IMR-90 (cell line): Measurements from ENCODE around the gene SRPRB.

Experiments used
- CEBPB ChIP-seq: IDR thresholded peaks from 2 replicates; pipeline ENCODE4 v1.6.1; 2012; ENCODE audit warnings: low read depth, low read length, improper control_type of control experiment
- CHD1 ChIP-seq: IDR thresholded peaks from 2 replicates; pipeline ENCODE4 v1.6.1; 2012; ENCODE audit warnings: low read depth, low read length, improper control_type of control experiment
- FOS ChIP-seq: fragments of 150-350 bp; IDR thresholded peaks from 2 replicates; pipeline ENCODE4 v1.6.1; 2016; ENCODE audit warnings: low read depth, low read length
- MAFK ChIP-seq: IDR thresholded peaks from 2 replicates; pipeline ENCODE4 v1.6.1; 2012; ENCODE audit warnings: low read depth, low read length, improper control_type of control experiment
- MXI1 ChIP-seq: IDR thresholded peaks from 2 replicates; pipeline ENCODE4 v1.6.1; 2012; ENCODE audit warnings: low read depth, mild to moderate bottlenecking, low read length, moderate library complexity, borderline replicate concordance
- POLR2A ChIP-seq: IDR thresholded peaks from 2 replicates; pipeline ENCODE4 v1.6.1; 2012; ENCODE audit warnings: mild to moderate bottlenecking, low read depth, low read length
- RAD21 ChIP-seq: IDR thresholded peaks from 2 replicates; pipeline ENCODE4 v1.6.1; 2012; ENCODE audit warnings: low read length, improper control_type of control experiment
- RCOR1 ChIP-seq: IDR thresholded peaks from 2 replicates; pipeline ENCODE4 v1.6.1; 2012; ENCODE audit warnings: mild to moderate bottlenecking, low read length, improper control_type of control experiment; ENCODE audit not compliant: insufficient replicate concordance
- RFX5 ChIP-seq: IDR thresholded peaks from 2 replicates; pipeline ENCODE4 v1.8.0; 2012; ENCODE audit warnings: low read depth, mild to moderate bottlenecking, low read length, moderate library complexity
- SMC3 ChIP-seq: fragments of 150-350 bp; IDR thresholded peaks from 2 replicates; pipeline ENCODE4 v1.6.1; 2016; ENCODE audit warnings: low read depth, mild to moderate bottlenecking, antibody characterized with exemption, low read length, moderate library complexity
- TF ChIP-seq, protein P1 (sequence below): conservative IDR thresholded peaks from 2 replicates; pipeline ENCODE4 v1.5.1; 2012; ENCODE audit warnings: mild to moderate bottlenecking, low read depth, low read length, improper control_type of control experiment
- TF ChIP-seq, protein P2 (sequence below): fragments of 150-350 bp; IDR thresholded peaks from 2 replicates; pipeline ENCODE4 v1.6.1; 2017; ENCODE audit warnings: mild to moderate bottlenecking, antibody characterized with exemption, low read length, low read depth
- TF ChIP-seq, protein P3 (sequence below): fragments of 150-350 bp; IDR thresholded peaks from 2 replicates; pipeline ENCODE4 v1.6.1; 2016; ENCODE audit warnings: low read depth, mild to moderate bottlenecking, low read length, moderate library complexity, borderline replicate concordance

DNA sequence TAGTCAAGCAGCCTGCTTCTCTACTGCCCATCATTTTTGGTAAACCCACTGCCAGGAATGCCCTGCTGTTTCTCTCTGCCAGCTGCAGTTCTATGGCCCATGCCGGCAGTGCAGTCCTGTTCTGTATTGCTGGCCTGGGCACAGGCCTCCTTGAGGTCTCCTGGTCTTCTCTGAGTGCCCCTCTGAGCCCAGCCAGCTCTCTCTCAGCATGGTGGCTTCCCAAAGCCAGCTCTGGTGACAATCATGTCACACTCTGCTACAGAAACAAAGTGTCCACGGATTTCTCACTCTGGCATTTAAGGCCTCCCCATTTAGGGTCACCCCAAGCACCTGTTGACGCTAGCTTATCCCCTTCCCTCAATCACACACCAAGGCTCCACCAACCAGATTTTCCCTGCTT lies 24.5 kb downstream of the SRPRB start:
- TF ChIP-seq, protein P1, sequence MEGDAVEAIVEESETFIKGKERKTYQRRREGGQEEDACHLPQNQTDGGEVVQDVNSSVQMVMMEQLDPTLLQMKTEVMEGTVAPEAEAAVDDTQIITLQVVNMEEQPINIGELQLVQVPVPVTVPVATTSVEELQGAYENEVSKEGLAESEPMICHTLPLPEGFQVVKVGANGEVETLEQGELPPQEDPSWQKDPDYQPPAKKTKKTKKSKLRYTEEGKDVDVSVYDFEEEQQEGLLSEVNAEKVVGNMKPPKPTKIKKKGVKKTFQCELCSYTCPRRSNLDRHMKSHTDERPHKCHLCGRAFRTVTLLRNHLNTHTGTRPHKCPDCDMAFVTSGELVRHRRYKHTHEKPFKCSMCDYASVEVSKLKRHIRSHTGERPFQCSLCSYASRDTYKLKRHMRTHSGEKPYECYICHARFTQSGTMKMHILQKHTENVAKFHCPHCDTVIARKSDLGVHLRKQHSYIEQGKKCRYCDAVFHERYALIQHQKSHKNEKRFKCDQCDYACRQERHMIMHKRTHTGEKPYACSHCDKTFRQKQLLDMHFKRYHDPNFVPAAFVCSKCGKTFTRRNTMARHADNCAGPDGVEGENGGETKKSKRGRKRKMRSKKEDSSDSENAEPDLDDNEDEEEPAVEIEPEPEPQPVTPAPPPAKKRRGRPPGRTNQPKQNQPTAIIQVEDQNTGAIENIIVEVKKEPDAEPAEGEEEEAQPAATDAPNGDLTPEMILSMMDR = no peak
- TF ChIP-seq POLR2A (no peak), CEBPB (no peak), FOS (no peak), CHD1 (no peak), SMC3 (no peak), RFX5 (no peak), MXI1 (no peak), RAD21 (no peak), MAFK (no peak), RCOR1 (no peak)
- TF ChIP-seq, protein P2, sequence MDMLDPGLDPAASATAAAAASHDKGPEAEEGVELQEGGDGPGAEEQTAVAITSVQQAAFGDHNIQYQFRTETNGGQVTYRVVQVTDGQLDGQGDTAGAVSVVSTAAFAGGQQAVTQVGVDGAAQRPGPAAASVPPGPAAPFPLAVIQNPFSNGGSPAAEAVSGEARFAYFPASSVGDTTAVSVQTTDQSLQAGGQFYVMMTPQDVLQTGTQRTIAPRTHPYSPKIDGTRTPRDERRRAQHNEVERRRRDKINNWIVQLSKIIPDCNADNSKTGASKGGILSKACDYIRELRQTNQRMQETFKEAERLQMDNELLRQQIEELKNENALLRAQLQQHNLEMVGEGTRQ = no peak
- TF ChIP-seq, protein P3, sequence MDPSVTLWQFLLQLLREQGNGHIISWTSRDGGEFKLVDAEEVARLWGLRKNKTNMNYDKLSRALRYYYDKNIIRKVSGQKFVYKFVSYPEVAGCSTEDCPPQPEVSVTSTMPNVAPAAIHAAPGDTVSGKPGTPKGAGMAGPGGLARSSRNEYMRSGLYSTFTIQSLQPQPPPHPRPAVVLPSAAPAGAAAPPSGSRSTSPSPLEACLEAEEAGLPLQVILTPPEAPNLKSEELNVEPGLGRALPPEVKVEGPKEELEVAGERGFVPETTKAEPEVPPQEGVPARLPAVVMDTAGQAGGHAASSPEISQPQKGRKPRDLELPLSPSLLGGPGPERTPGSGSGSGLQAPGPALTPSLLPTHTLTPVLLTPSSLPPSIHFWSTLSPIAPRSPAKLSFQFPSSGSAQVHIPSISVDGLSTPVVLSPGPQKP = no peak
